Activated CD8-positive, alpha-beta memory T cell treated with anti-CD3 and anti-CD28 coated beads, Interleukin-2, amount 50 U/mL, for 1 hour (primary cell): Measurements from ENCODE around the gene AADAT.
"Not testable (repeated sequence)": the region's sequence is repeated elsewhere in the genome, so short reads cannot be mapped to it uniquely, and the experiment has no call there.

Experiments used
- DNase-seq: peaks from one replicate; pipeline ENCODE4 v3.0.0-alpha.2; 2020; ENCODE audit errors: extremely low read depth

AADAT gene

GRCh38 chr4:170089668-170090351 lies at the start of gene AADAT:
TSS of gene AADAT (minus strand) at chr4:170089956. CDS start at chr4:170089690, 266 bp downstream.
- no peak for DNase-seq

GRCh38 chr4:170138580-170139194 lies 48.9 kb upstream of the AADAT start:
- DNase-seq: no peak

- DNase-seq: no peak
Measured at GRCh38 chr4:170137927-170138326, 48.2 kb upstream of the AADAT start.

GRCh38 chr4:170137466-170137865 lies 47.7 kb upstream of the AADAT start:
- no peak for DNase-seq

- no peak for DNase-seq
Measured at GRCh38 chr4:170134821-170135220, 45.1 kb upstream of the AADAT start.

GRCh38 chr4:170128219-170128804 lies 38.6 kb upstream of the AADAT start:
- no peak for DNase-seq

- DNase-seq: no peak
Measured at GRCh38 chr4:170127758-170128157, 38.0 kb upstream of the AADAT start.

GRCh38 chr4:170124406-170124805 lies 34.6 kb upstream of the AADAT start:
- DNase-seq: no peak

GRCh38 chr4:170122252-170122651 lies 32.5 kb upstream of the AADAT start:
- no peak for DNase-seq

- no peak for DNase-seq
Measured at GRCh38 chr4:170114636-170115035, 24.9 kb upstream of the AADAT start.

GRCh38 chr4:170114183-170114582 lies 24.4 kb upstream of the AADAT start:
- DNase-seq: not testable (repeated sequence)

- DNase-seq: no peak
Measured at GRCh38 chr4:170111546-170111945, 21.8 kb upstream of the AADAT start.

GRCh38 chr4:170111085-170111484 lies 21.3 kb upstream of the AADAT start:
- no peak for DNase-seq

GRCh38 chr4:170110285-170110672 lies 20.5 kb upstream of the AADAT start:
- no peak for DNase-seq

- DNase-seq: no peak
Measured at GRCh38 chr4:170109586-170110284, 20.0 kb upstream of the AADAT start.

- no peak for DNase-seq
Measured at GRCh38 chr4:170106900-170107299, 17.1 kb upstream of the AADAT start.

GRCh38 chr4:170102426-170102825 lies 12.7 kb upstream of the AADAT start:
- no peak for DNase-seq

- not testable (repeated sequence) for DNase-seq
Measured at GRCh38 chr4:170098171-170098570, 8.4 kb upstream of the AADAT start.

- DNase-seq: no peak
Measured at GRCh38 chr4:170097681-170098080, 7.9 kb upstream of the AADAT start.

GRCh38 chr4:170093973-170094535 lies 4.3 kb upstream of the AADAT start:
- no peak for DNase-seq

GRCh38 chr4:170091069-170091696 lies 1.4 kb upstream of the AADAT start:
- no peak for DNase-seq
